K562 (cell line): Measurements from ENCODE around the gene TTC16. TPM values are rescaled to one million over a fixed set of nuclear protein-coding genes. Genes with fewer than 3 reads are reported as not detected.

ENCODE experiments used
- ATF1 ChIP-seq, 2 experiments: fragments of 450-650 bp in 1 of 2; IDR thresholded peaks; 2 replicates each; pipeline ENCODE4 v1.6.1; 2016; ENCODE audit warnings: missing compliant biosample characterization in 1 of 2, missing genetic modification characterization in 1 of 2
- CSDE1 ChIP-seq, 2 experiments: fragments of 450-650 bp; IDR thresholded peaks; 2 replicates each; pipeline ENCODE4 v1.6.1; 2016; ENCODE audit warnings: mild to moderate bottlenecking in 1 of 2
- ESRRB ChIP-seq: fragments of 250-450 bp; sonication (Bioruptor Pico); IDR thresholded peaks from 2 replicates; pipeline ENCODE4 v1.5.0; 2020; ENCODE audit warnings: mild to moderate bottlenecking, moderate library complexity, borderline replicate concordance
- HDAC1 ChIP-seq, 2 experiments: fragments of 450-650 bp; IDR thresholded peaks; 2 replicates each; pipeline ENCODE4 v1.6.1; 2016 to 2017; ENCODE audit warnings: inconsistent platforms in 1 of 2, mild to moderate bottlenecking in 1 of 2, moderate library complexity in 1 of 2
- NCOR1 ChIP-seq: fragments of 450-650 bp; IDR thresholded peaks from 2 replicates; pipeline ENCODE4 v1.6.1; 2016; ENCODE audit warnings: mild to moderate bottlenecking, moderate library complexity
- RBM22 ChIP-seq: fragments of 200-400 bp; formaldehyde crosslinking; IDR thresholded peaks from 2 replicates; pipeline ENCODE4 v1.6.1; 2018; ENCODE audit warnings: low read length, low read depth; ENCODE audit not compliant: poor library complexity, severe bottlenecking
- ZNF311 ChIP-seq: fragments of 250-450 bp; sonication (Bioruptor Pico); IDR thresholded peaks from 2 replicates; pipeline ENCODE4 v1.4.0; 2020; ENCODE audit warnings: mild to moderate bottlenecking, moderate library complexity
- ZNF79 ChIP-seq: fragments of 250-450 bp; sonication (Bioruptor Pico); IDR thresholded peaks from 2 replicates; pipeline ENCODE4 v1.4.0; 2020; ENCODE audit warnings: low read depth, mild to moderate bottlenecking, moderate library complexity
- polyA plus RNA-seq, 8 experiments: library from polyadenylated mRNA; depleted of rRNA in 4 of 8; stranded (reverse) in 5 of 8; unstranded in 3 of 8; fragments of >200 nt; fragmentation: Nextera tagmentation in 2 of 8; fragmentation: Illumina TruSeq in 1 of 8; extraction: Ambion mirVana in 2 of 8; extraction: Trizol in 1 of 8; gene quantifications; 2 replicates each; pipeline versions ENCODE4 v1.2.1 to v1.2.3, GENCODE V29; 2011 to 2014; ENCODE audit warnings: inconsistent platforms in 1 of 8, missing spikeins in 1 of 8
- total RNA-seq, 7 experiments: library from RNA; depleted of rRNA in 6 of 7; stranded (reverse); fragments of >200 nt in 6 of 7; fragmentation: Illumina TruSeq in 2 of 7; extraction: Trizol in 2 of 7; gene quantifications; 2 replicates each; pipeline versions ENCODE4 v1.2.1 to v1.2.3, GENCODE V29; 2011 to 2021; ENCODE audit warnings: low replicate concordance in 1 of 7
- TF ChIP-seq, protein P1 (sequence below): fragments of 450-650 bp; IDR thresholded peaks from 2 replicates; pipeline ENCODE4 v1.6.1; 2017; ENCODE audit warnings: mild to moderate bottlenecking, moderate library complexity
- TF ChIP-seq, protein P2 (sequence below), 2 experiments: fragments of 450-650 bp in 1 of 2; IDR thresholded peaks; 2 replicates each; pipeline ENCODE4 v1.6.1; 2011 to 2017; ENCODE audit warnings: low read depth in 2 of 2, antibody characterized with exemption in 1 of 2, borderline replicate concordance in 1 of 2, low read length in 1 of 2, mild to moderate bottlenecking in 1 of 2, mixed read lengths in 1 of 2; ENCODE audit not compliant: control insufficient read depth in 1 of 2
- TF ChIP-seq, protein P3 (sequence below): fragments of 450-650 bp; conservative IDR thresholded peaks from 2 replicates; pipeline ENCODE4 v1.6.1; 2016; ENCODE audit warnings: missing genetic modification characterization, low read depth, mild to moderate bottlenecking, missing compliant biosample characterization, moderate library complexity
- TF ChIP-seq, protein P4 (sequence below): fragments of 450-650 bp; formaldehyde crosslinking; IDR thresholded peaks from 2 replicates; pipeline ENCODE4 v1.4.0; 2022; ENCODE audit warnings: missing genetic modification characterization
- TF ChIP-seq, protein P5 (sequence below), 2 experiments: fragments of 450-650 bp; IDR thresholded peaks; 2 replicates each; pipeline ENCODE4 v1.6.1; 2016
- TF ChIP-seq, protein P6 (sequence below): fragments of 250-450 bp; sonication (Bioruptor Pico); IDR thresholded peaks from 2 replicates; pipeline ENCODE4 v1.8.0; 2021; ENCODE audit warnings: moderate library complexity, mild to moderate bottlenecking, inconsistent platforms
- TF ChIP-seq, protein P7 (sequence below): fragments of 250-450 bp; sonication (Bioruptor Pico); IDR thresholded peaks from 2 replicates; pipeline ENCODE4 v1.9.0; 2021; ENCODE audit warnings: mild to moderate bottlenecking

Gene TTC16
- total and polyA plus RNA-seq, 9 of the 15 experiments (the other 6 are each of a cell fraction or from before 2014, with no cell fraction given): 0.11 TPM; not detected in 8

DNA sequence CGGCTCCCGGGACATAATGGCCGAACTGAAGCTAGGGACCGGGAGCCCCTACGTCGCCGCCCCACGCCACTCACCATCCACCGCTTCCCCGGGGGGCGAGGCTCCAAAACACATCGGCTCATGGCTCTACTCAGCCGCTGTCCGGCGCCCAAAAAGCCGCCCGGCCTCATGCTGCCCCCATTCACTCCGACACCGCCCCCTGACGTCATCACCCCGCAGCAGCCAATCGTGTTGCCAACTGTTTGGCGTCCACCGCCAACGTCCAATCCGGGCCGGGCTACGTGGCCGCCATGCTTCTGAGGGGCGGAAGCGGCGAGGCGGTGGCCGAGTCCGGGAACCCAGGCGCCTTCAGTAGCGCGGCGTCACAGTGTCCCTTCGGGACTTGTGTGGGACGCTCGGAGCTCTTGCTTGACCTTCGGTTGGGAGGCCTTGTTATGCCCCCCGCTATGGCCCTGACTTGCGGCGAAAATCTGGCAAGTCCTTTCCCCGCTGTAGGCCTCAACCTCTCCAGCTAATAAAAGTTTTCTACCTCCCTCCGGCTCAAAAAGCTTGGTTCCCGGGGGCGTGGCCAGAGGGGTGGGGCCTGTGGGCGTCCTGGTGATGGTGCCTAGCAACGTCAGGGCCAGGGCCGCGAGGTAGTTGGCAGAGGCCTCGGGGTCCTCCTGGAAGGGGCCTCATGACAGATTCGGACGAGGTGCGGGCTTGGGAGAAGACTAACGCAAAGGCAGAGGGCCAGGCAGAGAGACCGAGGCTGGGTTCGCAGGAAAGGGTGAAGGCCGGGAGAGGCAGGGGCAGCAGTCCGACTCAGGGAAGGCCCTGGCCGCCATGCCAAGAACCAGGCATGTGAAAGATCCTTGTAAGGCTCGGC, at the start of gene TTC16, which contains the start of gene PTRH1 (continued):
- peak in 1 of 2 experiments; percentile 52; a peak in 1 of 4 replicates for TF ChIP-seq CSDE1 (IDR thresholded peaks at IDR 0.05)
- no peak for TF ChIP-seq ZNF311 (CRISPR knock-in tag)
- peak in 1 of 2 experiments; percentile 96; a peak in 2 of 4 replicates for TF ChIP-seq HDAC1 (IDR thresholded peaks at IDR 0.05)
- peak; percentile 93 for TF ChIP-seq NCOR1
- TF ChIP-seq, protein P1, sequence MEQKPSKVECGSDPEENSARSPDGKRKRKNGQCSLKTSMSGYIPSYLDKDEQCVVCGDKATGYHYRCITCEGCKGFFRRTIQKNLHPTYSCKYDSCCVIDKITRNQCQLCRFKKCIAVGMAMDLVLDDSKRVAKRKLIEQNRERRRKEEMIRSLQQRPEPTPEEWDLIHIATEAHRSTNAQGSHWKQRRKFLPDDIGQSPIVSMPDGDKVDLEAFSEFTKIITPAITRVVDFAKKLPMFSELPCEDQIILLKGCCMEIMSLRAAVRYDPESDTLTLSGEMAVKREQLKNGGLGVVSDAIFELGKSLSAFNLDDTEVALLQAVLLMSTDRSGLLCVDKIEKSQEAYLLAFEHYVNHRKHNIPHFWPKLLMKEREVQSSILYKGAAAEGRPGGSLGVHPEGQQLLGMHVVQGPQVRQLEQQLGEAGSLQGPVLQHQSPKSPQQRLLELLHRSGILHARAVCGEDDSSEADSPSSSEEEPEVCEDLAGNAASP: no peak
- TF ChIP-seq, protein P2, sequence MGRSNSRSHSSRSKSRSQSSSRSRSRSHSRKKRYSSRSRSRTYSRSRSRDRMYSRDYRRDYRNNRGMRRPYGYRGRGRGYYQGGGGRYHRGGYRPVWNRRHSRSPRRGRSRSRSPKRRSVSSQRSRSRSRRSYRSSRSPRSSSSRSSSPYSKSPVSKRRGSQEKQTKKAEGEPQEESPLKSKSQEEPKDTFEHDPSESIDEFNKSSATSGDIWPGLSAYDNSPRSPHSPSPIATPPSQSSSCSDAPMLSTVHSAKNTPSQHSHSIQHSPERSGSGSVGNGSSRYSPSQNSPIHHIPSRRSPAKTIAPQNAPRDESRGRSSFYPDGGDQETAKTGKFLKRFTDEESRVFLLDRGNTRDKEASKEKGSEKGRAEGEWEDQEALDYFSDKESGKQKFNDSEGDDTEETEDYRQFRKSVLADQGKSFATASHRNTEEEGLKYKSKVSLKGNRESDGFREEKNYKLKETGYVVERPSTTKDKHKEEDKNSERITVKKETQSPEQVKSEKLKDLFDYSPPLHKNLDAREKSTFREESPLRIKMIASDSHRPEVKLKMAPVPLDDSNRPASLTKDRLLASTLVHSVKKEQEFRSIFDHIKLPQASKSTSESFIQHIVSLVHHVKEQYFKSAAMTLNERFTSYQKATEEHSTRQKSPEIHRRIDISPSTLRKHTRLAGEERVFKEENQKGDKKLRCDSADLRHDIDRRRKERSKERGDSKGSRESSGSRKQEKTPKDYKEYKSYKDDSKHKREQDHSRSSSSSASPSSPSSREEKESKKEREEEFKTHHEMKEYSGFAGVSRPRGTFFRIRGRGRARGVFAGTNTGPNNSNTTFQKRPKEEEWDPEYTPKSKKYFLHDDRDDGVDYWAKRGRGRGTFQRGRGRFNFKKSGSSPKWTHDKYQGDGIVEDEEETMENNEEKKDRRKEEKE (IDR thresholded peaks at IDR 0.05; ENCODE audit: borderline replicate concordance in 1 of 2, control insufficient read depth in 1 of 2, low read depth in 2 of 2, low read length in 1 of 2): no peak
- TF ChIP-seq, protein P3, sequence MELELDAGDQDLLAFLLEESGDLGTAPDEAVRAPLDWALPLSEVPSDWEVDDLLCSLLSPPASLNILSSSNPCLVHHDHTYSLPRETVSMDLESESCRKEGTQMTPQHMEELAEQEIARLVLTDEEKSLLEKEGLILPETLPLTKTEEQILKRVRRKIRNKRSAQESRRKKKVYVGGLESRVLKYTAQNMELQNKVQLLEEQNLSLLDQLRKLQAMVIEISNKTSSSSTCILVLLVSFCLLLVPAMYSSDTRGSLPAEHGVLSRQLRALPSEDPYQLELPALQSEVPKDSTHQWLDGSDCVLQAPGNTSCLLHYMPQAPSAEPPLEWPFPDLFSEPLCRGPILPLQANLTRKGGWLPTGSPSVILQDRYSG (tag): no peak; the same call in 1 of the 2 replicates
- TF ChIP-seq ATF1 (CRISPR knock-in tag; IDR thresholded peaks at IDR 0.05): peak; percentile 79
- TF ChIP-seq ATF1 (tag; IDR thresholded peaks at IDR 0.05): peak; percentile 99
- TF ChIP-seq, protein P4, sequence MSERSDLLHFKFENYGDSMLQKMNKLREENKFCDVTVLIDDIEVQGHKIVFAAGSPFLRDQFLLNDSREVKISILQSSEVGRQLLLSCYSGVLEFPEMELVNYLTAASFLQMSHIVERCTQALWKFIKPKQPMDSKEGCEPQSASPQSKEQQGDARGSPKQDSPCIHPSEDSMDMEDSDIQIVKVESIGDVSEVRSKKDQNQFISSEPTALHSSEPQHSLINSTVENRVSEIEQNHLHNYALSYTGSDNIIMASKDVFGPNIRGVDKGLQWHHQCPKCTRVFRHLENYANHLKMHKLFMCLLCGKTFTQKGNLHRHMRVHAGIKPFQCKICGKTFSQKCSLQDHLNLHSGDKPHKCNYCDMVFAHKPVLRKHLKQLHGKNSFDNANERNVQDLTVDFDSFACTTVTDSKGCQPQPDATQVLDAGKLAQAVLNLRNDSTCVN (CRISPR knock-in tag): no peak
- no peak for TF ChIP-seq ZNF79 (CRISPR knock-in tag)
- no peak for TF ChIP-seq RBM22
- TF ChIP-seq, protein P5, sequence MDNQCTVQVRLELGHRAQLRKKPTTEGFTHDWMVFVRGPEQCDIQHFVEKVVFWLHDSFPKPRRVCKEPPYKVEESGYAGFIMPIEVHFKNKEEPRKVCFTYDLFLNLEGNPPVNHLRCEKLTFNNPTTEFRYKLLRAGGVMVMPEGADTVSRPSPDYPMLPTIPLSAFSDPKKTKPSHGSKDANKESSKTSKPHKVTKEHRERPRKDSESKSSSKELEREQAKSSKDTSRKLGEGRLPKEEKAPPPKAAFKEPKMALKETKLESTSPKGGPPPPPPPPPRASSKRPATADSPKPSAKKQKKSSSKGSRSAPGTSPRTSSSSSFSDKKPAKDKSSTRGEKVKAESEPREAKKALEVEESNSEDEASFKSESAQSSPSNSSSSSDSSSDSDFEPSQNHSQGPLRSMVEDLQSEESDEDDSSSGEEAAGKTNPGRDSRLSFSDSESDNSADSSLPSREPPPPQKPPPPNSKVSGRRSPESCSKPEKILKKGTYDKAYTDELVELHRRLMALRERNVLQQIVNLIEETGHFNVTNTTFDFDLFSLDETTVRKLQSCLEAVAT (IDR thresholded peaks at IDR 0.05): no peak
- TF ChIP-seq, protein P6, sequence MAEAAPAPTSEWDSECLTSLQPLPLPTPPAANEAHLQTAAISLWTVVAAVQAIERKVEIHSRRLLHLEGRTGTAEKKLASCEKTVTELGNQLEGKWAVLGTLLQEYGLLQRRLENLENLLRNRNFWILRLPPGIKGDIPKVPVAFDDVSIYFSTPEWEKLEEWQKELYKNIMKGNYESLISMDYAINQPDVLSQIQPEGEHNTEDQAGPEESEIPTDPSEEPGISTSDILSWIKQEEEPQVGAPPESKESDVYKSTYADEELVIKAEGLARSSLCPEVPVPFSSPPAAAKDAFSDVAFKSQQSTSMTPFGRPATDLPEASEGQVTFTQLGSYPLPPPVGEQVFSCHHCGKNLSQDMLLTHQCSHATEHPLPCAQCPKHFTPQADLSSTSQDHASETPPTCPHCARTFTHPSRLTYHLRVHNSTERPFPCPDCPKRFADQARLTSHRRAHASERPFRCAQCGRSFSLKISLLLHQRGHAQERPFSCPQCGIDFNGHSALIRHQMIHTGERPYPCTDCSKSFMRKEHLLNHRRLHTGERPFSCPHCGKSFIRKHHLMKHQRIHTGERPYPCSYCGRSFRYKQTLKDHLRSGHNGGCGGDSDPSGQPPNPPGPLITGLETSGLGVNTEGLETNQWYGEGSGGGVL (CRISPR knock-in tag): no peak
- TF ChIP-seq, protein P7, sequence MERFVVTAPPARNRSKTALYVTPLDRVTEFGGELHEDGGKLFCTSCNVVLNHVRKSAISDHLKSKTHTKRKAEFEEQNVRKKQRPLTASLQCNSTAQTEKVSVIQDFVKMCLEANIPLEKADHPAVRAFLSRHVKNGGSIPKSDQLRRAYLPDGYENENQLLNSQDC (CRISPR knock-in tag): no peak
- no peak for TF ChIP-seq ESRRB (CRISPR knock-in tag)
